OCI-LY3 (cell line): Measurements from ENCODE around the gene SLC19A1.
"Not testable (repeated sequence)": the region's sequence is repeated elsewhere in the genome, so short reads cannot be mapped to it uniquely, and the experiment has no call there.

ENCODE experiments used
- H2AFZ ChIP-seq: fragments of 200-600, 300-600 bp; shearing (Covaris generic); 2 replicates; pipeline ENCODE4 v1.6.0; 2014; ENCODE audit warnings: antibody characterized with exemption, low read depth, low read length
- H3K27ac ChIP-seq: fragments of 200-600, 300-600 bp; sonication (generic); 2 replicates; pipeline ENCODE4 v1.5.1; 2014; ENCODE audit warnings: mild to moderate bottlenecking, low read length, moderate library complexity, mixed read lengths
- H3K27me3 ChIP-seq: fragments of 200-600, 300-600 bp; sonication (generic); 2 replicates; pipeline ENCODE4 v1.6.1; 2014; ENCODE audit warnings: low read depth, low read length, mixed read lengths
- H3K36me3 ChIP-seq: fragments of 200-600, 300-600 bp; sonication (generic); replicated peaks from 2 replicates; pipeline ENCODE3; 2014; ENCODE audit warnings: low read depth, low read length, mixed read lengths
- H3K4me1 ChIP-seq: fragments of 300-600, 200-600 bp; sonication (generic); 2 replicates; pipeline ENCODE4 v1.6.1; 2014; ENCODE audit warnings: low read length, mixed read lengths
- H3K4me2 ChIP-seq: fragments of 200-600, 300-600 bp; sonication (generic); 2 replicates; pipeline ENCODE4 v1.6.1; 2014; ENCODE audit warnings: low read length, mixed read lengths
- H3K4me3 ChIP-seq: fragments of 300-600, 200-600 bp; sonication (generic); 2 replicates; pipeline ENCODE4 v1.5.1; 2014; ENCODE audit warnings: antibody characterized with exemption, mild to moderate bottlenecking, low read length, moderate library complexity
- H3K79me2 ChIP-seq: fragments of 300-600, 200-600 bp; shearing (Covaris generic); 2 replicates; pipeline ENCODE4 v1.6.1; 2014; ENCODE audit warnings: mild to moderate bottlenecking, low read length, mixed read lengths
- H3K9ac ChIP-seq: fragments of 300-600, 200-600 bp; shearing (Covaris generic); 2 replicates; pipeline ENCODE4 v1.6.0; 2014; ENCODE audit warnings: mild to moderate bottlenecking, low read length, moderate library complexity
- H3K9me3 ChIP-seq: fragments of 200-600, 300-600 bp; shearing (Covaris generic); 2 replicates; pipeline ENCODE4 v1.6.1; 2014; ENCODE audit warnings: low read length, mixed read lengths; ENCODE audit not compliant: insufficient read depth
- H4K20me1 ChIP-seq: fragments of 200-600, 300-600 bp; sonication (generic); 2 replicates; pipeline ENCODE4 v1.6.1; 2016; ENCODE audit warnings: low read length, mixed read lengths; ENCODE audit not compliant: insufficient read depth
- CTCF ChIP-seq: fragments of 200-600, 300-600 bp; sonication (generic); IDR thresholded peaks from 2 replicates; pipeline ENCODE4 v1.5.1; 2014; ENCODE audit warnings: antibody characterized with exemption, low read length, low read depth
- EZH2phosphoT487 ChIP-seq: fragments of 200-600 bp; shearing (Covaris generic); IDR thresholded peaks from 2 replicates; pipeline ENCODE4 v1.6.1; 2018; ENCODE audit warnings: antibody characterized with exemption, mixed run types, low read depth

The SLC19A1 gene

GRCh38 chr21:45562965-45563364 is 20.7 kb upstream of the SLC19A1 start:
- no peak overlapping the region for H3K4me3 ChIP-seq
- peaks cover 14% of the 10 kb centered on the region; the same call in 1 of the 2 replicates for H3K27me3 ChIP-seq
- no peak overlapping the region for H2AFZ ChIP-seq
- H4K20me1 ChIP-seq, result no peaks in the 10 kb centered on the region
- H3K9me3 ChIP-seq, result no peaks in the 10 kb centered on the region
- H3K27ac ChIP-seq, result no peak overlapping the region
- H3K4me2 ChIP-seq, result no peak overlapping the region
- H3K4me1 ChIP-seq, result no peaks in the 10 kb centered on the region
- TF ChIP-seq EZH2phosphoT487, result no peak
- no peak for TF ChIP-seq CTCF
- no peaks in the 10 kb centered on the region for H3K79me2 ChIP-seq
- no peaks in the 10 kb centered on the region for H3K36me3 ChIP-seq
- H3K9ac ChIP-seq, result no peak overlapping the region

GRCh38 chr21:45562402-45562801 is 20.2 kb upstream of the SLC19A1 start:
- Histone ChIP-seq H2AFZ (no peak overlapping the region), H3K9me3 (no peaks in the 10 kb centered on the region), H3K4me2 (no peak overlapping the region), H3K27me3 (peaks cover 10% of the 10 kb centered on the region; the same call in 1 of the 2 replicates), H3K27ac (no peak overlapping the region), H3K36me3 (no peaks in the 10 kb centered on the region), H3K4me1 (no peaks in the 10 kb centered on the region), H3K79me2 (no peaks in the 10 kb centered on the region), H4K20me1 (no peaks in the 10 kb centered on the region), H3K4me3 (no peak overlapping the region), H3K9ac (no peak overlapping the region)
- TF ChIP-seq EZH2phosphoT487 (no peak), CTCF (no peak)

- not testable (repeated sequence) for H3K4me2 ChIP-seq, H3K27ac ChIP-seq, H3K36me3 ChIP-seq, H2AFZ ChIP-seq, H3K9me3 ChIP-seq, H3K9ac ChIP-seq, H3K27me3 ChIP-seq, H3K4me3 ChIP-seq, H3K79me2 ChIP-seq, H4K20me1 ChIP-seq, H3K4me1 ChIP-seq
These were observed 19.0 kb upstream of the SLC19A1 start for GRCh38 chr21:45561241-45561640.

GRCh38 chr21:45560106-45561021 is 18.1 kb upstream of the SLC19A1 start:
- H4K20me1 ChIP-seq, result no peaks in the 10 kb centered on the region
- H3K79me2 ChIP-seq, result no peaks in the 10 kb centered on the region
- 0 out of 2 replicates have a peak, but pooled peaks cover 4% of the 10 kb centered on the region for H3K4me1 ChIP-seq
- no peak for TF ChIP-seq CTCF
- TF ChIP-seq EZH2phosphoT487, result no peak
- no peaks in the 10 kb centered on the region for H3K36me3 ChIP-seq
- H3K4me2 ChIP-seq, result no peak overlapping the region
- peaks cover 3% of the 10 kb centered on the region; the same call in 1 of the 2 replicates for H3K27me3 ChIP-seq
- no peaks in the 10 kb centered on the region for H3K9me3 ChIP-seq
- no peak overlapping the region for H2AFZ ChIP-seq
- no peak overlapping the region for H3K4me3 ChIP-seq
- H3K9ac ChIP-seq, result no peak overlapping the region
- no peak overlapping the region for H3K27ac ChIP-seq
